Right atrium auricular region (tissue), 2 donors: ENCODE results near the gene MST1. TPM values are rescaled to one million over a fixed set of nuclear protein-coding genes. Genes with fewer than 3 reads are reported as not detected.

ENCODE experiments used
- DNase-seq: peaks from one replicate; pipeline ENCODE4 v3.0.0-alpha.2; 2019; ENCODE audit warnings: low spot score
- H3K27ac ChIP-seq, 2 donors: fragments of 200-600 bp; sonication (generic); 1 replicate in 1 of 2; 2 replicates in 1 of 2; pipeline ENCODE4 v1.5.1; 2016 to 2019
- H3K27me3 ChIP-seq, 2 donors: fragments of 200-600 bp; sonication (generic); one replicate each; pipeline versions ENCODE4 v1.5.1 to v1.6.0; 2017 to 2019
- H3K36me3 ChIP-seq: fragments of 200-600 bp; sonication (generic); one replicate; pipeline ENCODE4 v1.5.1; 2016
- H3K4me1 ChIP-seq, 2 donors: fragments of 200-600 bp; sonication (generic); one replicate each; pipeline versions ENCODE4 v1.5.1 to v1.6.0; 2017 to 2019
- H3K4me3 ChIP-seq, 2 donors: fragments of 200-600 bp; sonication (generic); 1 replicate in 1 of 2; 2 replicates in 1 of 2; pipeline ENCODE4 v1.5.1; 2017 to 2019; ENCODE audit warnings: mild to moderate bottlenecking in 1 of 2, moderate library complexity in 1 of 2
- H3K9me3 ChIP-seq, 2 donors: fragments of 200-600 bp; sonication (generic); one replicate each; pipeline ENCODE4 v1.5.1; 2019
- CTCF ChIP-seq, 2 donors: fragments of 200-600 bp; sonication (generic); IDR thresholded peaks; one replicate each; pipeline ENCODE4 v1.5.1; 2019; ENCODE audit warnings: antibody characterized with exemption in 2 of 2
- total RNA-seq, 2 donors: library from RNA; depleted of rRNA; stranded (reverse); fragments of >200 nt; gene quantifications; one replicate each; pipeline ENCODE4 v1.1.0, GENCODE V29; 2016

The MST1 gene
- total RNA-seq, 2 donors from 2014 or later, result 3.9 to 8.0 TPM

GRCh38 chr3:49681543-49681942 is 7.7 kb downstream of the MST1 start:
- peaks cover 0 to 7% of the 10 kb centered on the region in 2 donors for H3K4me1 ChIP-seq
- H3K9me3 ChIP-seq, result no peaks in the 10 kb centered on the region
- no peaks in the 10 kb centered on the region for H3K27me3 ChIP-seq
- TF ChIP-seq CTCF (IDR thresholded peaks at IDR 0.05), result no peak
- peaks cover 72% of the 10 kb centered on the region for H3K36me3 ChIP-seq
- DNase-seq, result no peak
- H3K27ac ChIP-seq, result no peak overlapping the region
- no peak overlapping the region for H3K4me3 ChIP-seq

DNA sequence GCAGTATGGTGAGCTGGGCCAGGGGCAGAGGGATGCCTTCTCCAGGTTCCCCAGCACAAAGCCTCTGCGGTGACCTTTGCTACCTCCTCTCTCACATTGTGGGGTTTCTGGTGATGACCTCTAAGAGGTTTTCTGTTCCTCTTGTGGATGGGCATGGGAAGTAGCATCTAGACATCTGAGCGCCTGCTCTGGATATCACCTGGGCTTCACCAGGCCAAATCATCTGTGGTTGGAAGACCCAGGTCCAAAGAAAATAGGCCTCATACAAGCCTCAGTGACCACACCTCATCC is 8.1 kb downstream of the MST1 start:
- no peaks in the 10 kb centered on the region for H3K9me3 ChIP-seq
- no peaks in the 10 kb centered on the region for H3K27me3 ChIP-seq
- peaks cover 0 to 4% of the 10 kb centered on the region in 2 donors for H3K4me1 ChIP-seq
- no peak for DNase-seq
- no peak overlapping the region for H3K4me3 ChIP-seq
- H3K36me3 ChIP-seq, result peaks cover 76% of the 10 kb centered on the region
- H3K27ac ChIP-seq, result no peak overlapping the region
- TF ChIP-seq CTCF (IDR thresholded peaks at IDR 0.05), result no peak

DNA sequence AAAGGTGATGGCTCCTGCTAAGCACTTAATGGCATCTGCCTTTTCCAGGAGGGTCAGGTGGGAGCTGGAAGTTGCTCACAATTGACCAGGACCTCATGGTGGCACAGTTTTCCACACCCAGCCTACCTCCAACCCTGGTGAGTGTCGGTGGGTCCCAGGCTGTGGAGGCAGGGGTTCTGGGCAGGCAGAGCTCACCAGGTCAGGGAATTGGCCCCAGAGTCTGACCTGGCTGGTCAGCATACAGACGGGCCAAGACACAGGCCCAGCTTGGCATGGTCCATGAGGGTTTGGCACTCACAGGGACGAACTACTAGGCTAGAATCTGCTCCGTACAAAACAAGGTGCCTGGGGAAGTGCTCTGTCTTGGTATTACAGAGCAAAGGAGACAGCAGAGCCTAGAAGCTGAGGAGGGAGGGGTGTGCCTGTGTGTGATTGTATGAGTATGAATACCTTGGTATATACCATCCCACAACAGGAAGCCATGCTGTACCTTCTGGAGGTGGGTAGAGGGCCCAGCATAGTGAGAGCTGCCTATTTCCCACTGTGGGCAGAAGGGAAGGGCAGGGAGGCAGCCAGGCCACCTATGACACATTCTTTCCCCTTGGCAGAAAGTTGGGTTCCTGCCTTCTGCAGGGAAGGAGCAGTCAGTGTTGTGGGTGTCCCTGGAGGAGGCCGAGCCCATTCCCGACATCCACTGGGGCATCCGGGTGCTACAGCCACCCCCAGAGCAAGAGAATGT is 8.6 kb downstream of the MST1 start:
- no peaks in the 10 kb centered on the region for H3K27me3 ChIP-seq
- no peak overlapping the region for H3K4me3 ChIP-seq
- no peak overlapping the region for H3K27ac ChIP-seq
- H3K9me3 ChIP-seq, result no peaks in the 10 kb centered on the region
- H3K36me3 ChIP-seq, result peaks cover 81% of the 10 kb centered on the region
- no peak for TF ChIP-seq CTCF (IDR thresholded peaks at IDR 0.05)
- no peak for DNase-seq
- no peaks in the 10 kb centered on the region for H3K4me1 ChIP-seq

DNA sequence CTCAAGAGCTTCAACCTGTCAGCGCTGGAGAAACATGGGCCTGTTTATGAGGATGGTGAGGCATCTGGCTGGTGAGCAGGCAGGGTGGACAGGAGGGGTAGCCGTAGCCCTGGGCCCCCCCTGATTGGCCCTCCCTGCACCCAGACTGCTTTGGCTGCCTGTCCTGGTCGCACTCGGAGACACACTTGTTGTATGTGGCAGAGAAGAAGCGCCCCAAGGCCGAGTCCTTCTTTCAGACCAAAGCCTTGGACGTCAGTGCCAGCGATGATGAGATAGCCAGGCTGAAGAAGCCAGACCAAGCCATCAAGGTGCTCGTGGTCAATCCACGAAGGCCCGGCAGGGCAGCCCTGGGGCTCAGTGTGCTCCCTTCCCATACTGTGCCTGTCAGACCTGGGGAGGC is 13.4 kb downstream of the MST1 start:
- Histone ChIP-seq H3K4me3 (no peak overlapping the region), H3K4me1 (peaks cover 0 to 18% of the 10 kb centered on the region in 2 donors), H3K9me3 (no peaks in the 10 kb centered on the region), H3K27ac (no peak overlapping the region), H3K36me3 (peaks cover 52% of the 10 kb centered on the region), H3K27me3 (no peaks in the 10 kb centered on the region)
- TF ChIP-seq CTCF (IDR thresholded peaks at IDR 0.05), result no peak
- DNase-seq, result no peak

DNA sequence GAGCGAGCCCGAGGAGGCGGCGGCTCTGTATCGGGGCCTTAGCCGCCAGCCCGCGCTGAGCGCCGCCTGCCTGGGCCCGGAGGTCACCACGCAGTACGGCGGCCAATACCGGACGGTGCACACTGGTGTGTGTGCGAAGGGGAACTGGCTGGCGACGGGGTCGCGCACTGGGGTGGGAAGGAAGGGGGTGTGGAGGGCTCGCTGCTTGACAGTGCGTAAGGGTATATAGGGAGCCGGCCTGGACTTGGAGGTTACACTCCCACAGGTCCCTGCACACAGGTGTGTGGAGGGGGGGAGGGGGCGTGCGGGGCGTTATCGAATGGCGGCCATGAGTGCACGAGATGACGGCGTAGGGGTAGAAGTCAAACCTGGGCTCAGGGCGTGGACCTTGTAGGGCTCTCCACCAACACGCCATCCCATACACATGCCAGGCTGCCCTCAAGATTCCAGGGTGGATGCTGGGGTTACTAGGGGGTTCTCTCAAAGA is 14.7 kb downstream of the MST1 start:
- Histone ChIP-seq H3K4me3 (peak overlapping the region; percentile 77 to 87), H3K36me3 (peaks cover 39% of the 10 kb centered on the region), H3K9me3 (no peaks in the 10 kb centered on the region), H3K4me1 (peaks cover 0 to 18% of the 10 kb centered on the region in 2 donors), H3K27ac (peak overlapping the region; percentile 82 to 91), H3K27me3 (no peaks in the 10 kb centered on the region)
- no peak for DNase-seq
- peak in 1 of 2 donors; percentile 28 for TF ChIP-seq CTCF (IDR thresholded peaks at IDR 0.05)
